PC-9 (cell line): ENCODE measurements around the gene MRPL16. TPM values are rescaled to one million over a fixed set of nuclear protein-coding genes. Genes with fewer than 3 reads are reported as not detected.

ENCODE experiments used
- BruUV-seq: library from RNA; stranded (reverse); fragments of 400-500 nt; replicated peaks from 2 replicates; lab custom pipeline; 2021; lab: Mats Ljungman, UMichigan
- CTCF ChIA-PET: fragments of 300-600 bp; sonication (Branson Sonifier 250); formaldehyde crosslinking; loops from one replicate; lab custom pipeline; 2022; ENCODE audit warnings: antibody characterized with exemption; lab: Charles Lee
- POLR2A ChIA-PET: fragments of 300-600 bp; sonication (Branson Sonifier 250); formaldehyde crosslinking; loops from one replicate; lab custom pipeline; 2022; ENCODE audit warnings: antibody characterized with exemption; ENCODE audit not compliant: unreplicated experiment; lab: Charles Lee
- DNase-seq, 2 experiments: peaks; one replicate each; pipeline versions ENCODE4 v3.0.0 to v3.0.0-alpha.2; 2015 to 2022; ENCODE audit warnings: mixed read lengths in 1 of 2
- H2AFZ ChIP-seq: fragments of 200-600 bp; sonication (generic); 2 replicates; pipeline ENCODE4 v1.8.1; 2017; ENCODE audit warnings: antibody characterized with exemption
- H3F3A ChIP-seq: fragments of 200-600 bp; sonication (generic); 2 replicates; pipeline ENCODE4 v1.8.1; 2017; ENCODE audit warnings: antibody characterized with exemption, mild to moderate bottlenecking, low read depth; ENCODE audit not compliant: insufficient read depth
- H3K27ac ChIP-seq: fragments of 200-600 bp; sonication (generic); 2 replicates; pipeline ENCODE4 v1.6.1; 2016; ENCODE audit warnings: mixed run types
- H3K27me3 ChIP-seq: fragments of 200-600 bp; sonication (generic); 2 replicates; pipeline ENCODE4 v1.6.1; 2016; ENCODE audit warnings: low read depth, mixed run types; ENCODE audit not compliant: insufficient read depth
- H3K36me3 ChIP-seq: fragments of 200-600 bp; sonication (generic); 2 replicates; pipeline ENCODE4 v1.6.1; 2016; ENCODE audit warnings: low read depth, mixed run types
- H3K4me1 ChIP-seq: fragments of 200-600 bp; sonication (generic); replicated peaks from 2 replicates; pipeline ENCODE4 v1.6.1; 2016; ENCODE audit warnings: mixed run types; ENCODE audit not compliant: insufficient read depth
- H3K4me2 ChIP-seq: fragments of 200-600 bp; sonication (generic); 2 replicates; pipeline ENCODE4 v1.6.1; 2017; ENCODE audit warnings: mixed run types
- H3K4me3 ChIP-seq: fragments of 200-600 bp; sonication (generic); 2 replicates; pipeline ENCODE4 v1.6.1; 2016; ENCODE audit warnings: mixed run types
- H3K79me2 ChIP-seq: fragments of 200-600 bp; sonication (generic); 2 replicates; pipeline ENCODE4 v1.6.1; 2017; ENCODE audit warnings: low read depth, mixed run types
- H3K9me2 ChIP-seq: fragments of 200-600 bp; sonication (generic); 2 replicates; pipeline ENCODE4 v1.8.1; 2017; ENCODE audit warnings: mild to moderate bottlenecking; ENCODE audit not compliant: insufficient read depth
- H3K9me3 ChIP-seq: fragments of 200-600 bp; sonication (generic); 2 replicates; pipeline ENCODE4 v1.8.1; 2016; ENCODE audit warnings: low read depth; ENCODE audit not compliant: insufficient read depth
- H4K20me1 ChIP-seq: fragments of 200-600 bp; sonication (generic); 2 replicates; pipeline ENCODE4 v1.8.1; 2017; ENCODE audit not compliant: insufficient read depth
- CTCF ChIP-seq: fragments of 200-600 bp; sonication (generic); conservative IDR thresholded peaks from 2 replicates; pipeline ENCODE4 v1.6.1; 2017; ENCODE audit warnings: mixed run types, antibody characterized with exemption, mild to moderate bottlenecking, moderate library complexity
- EZH2 ChIP-seq: fragments of 200-600 bp; sonication (generic); IDR thresholded peaks from 2 replicates; pipeline ENCODE4 v1.8.0; 2017; ENCODE audit warnings: antibody characterized with exemption, low read depth
- intact Hi-C: fragments of 100-400 bp; cut with micrococcal nuclease; formaldehyde crosslinking; loops from one replicate; pipeline ENCODE4 v1.10.0; 2022; ENCODE audit not compliant: unreplicated experiment
- total RNA-seq: library from RNA; stranded (reverse); gene quantifications from 2 replicates; pipeline ENCODE4 v1.2.3, GENCODE V29; 2021

MRPL16 gene
- total RNA-seq, 1 experiment from 2014 or later: 64.7 TPM

DNA sequence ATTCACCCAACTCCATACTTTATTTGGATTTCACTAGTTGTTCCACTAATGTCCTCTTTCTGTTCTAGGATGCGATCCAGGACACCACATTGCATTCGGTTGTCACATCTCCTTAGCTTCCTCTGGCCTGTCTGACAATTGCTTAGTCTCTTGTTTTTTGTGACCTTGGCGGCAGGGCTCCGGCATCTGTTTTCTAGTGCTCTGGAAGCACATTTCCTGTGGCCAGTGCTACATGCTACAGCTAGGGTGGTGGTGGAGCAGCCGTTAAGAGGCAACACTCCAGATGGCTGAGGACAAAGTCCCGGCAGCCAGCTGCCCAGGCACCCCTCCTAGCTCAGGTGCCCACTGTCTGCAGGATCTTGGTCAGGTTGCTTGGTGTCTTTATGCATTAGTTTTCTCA, 48.6 kb downstream of the MRPL16 start:
- DNase-seq: no peak
- TF ChIP-seq EZH2 (no peak), CTCF (no peak)
- Histone ChIP-seq H2AFZ (no peak overlapping the region), H3K4me2 (no peak overlapping the region), H3K36me3 (peaks cover 21% of the 10 kb centered on the region; the same call in 1 of the 2 replicates), H4K20me1 (peaks cover 92% of the 10 kb centered on the region), H3K4me3 (no peak overlapping the region), H3K27me3 (no peaks in the 10 kb centered on the region), H3K4me1 (peaks cover 10% of the 10 kb centered on the region), H3F3A (peaks cover 4% of the 10 kb centered on the region), H3K9me2 (no peaks in the 10 kb centered on the region), H3K79me2 (peaks cover 97% of the 10 kb centered on the region), H3K9me3 (no peaks in the 10 kb centered on the region), H3K27ac (no peak overlapping the region)
- POLR2A ChIA-PET: no interaction called here
- intact Hi-C loops: no loop called here
- CTCF ChIA-PET: no interaction called here
- BruUV-seq: no TSS peak

- DNase-seq: no peak
- H3K9me3 ChIP-seq: no peaks in the 10 kb centered on the region
- no peaks in the 10 kb centered on the region for H3K9me2 ChIP-seq
- no peak overlapping the region for H3K27ac ChIP-seq
- no peak overlapping the region for H3K4me3 ChIP-seq
- ChIA-PET CTCF (no interaction called here), POLR2A (no interaction called here)
- peaks cover 19% of the 10 kb centered on the region for H3K4me1 ChIP-seq
- no peaks in the 10 kb centered on the region for H3K27me3 ChIP-seq
- H3F3A ChIP-seq: peaks cover 16% of the 10 kb centered on the region
- H4K20me1 ChIP-seq: peaks cover 82% of the 10 kb centered on the region
- BruUV-seq: no TSS peak
- intact Hi-C loops: no loop called here
- no peak overlapping the region for H2AFZ ChIP-seq
- TF ChIP-seq CTCF: no peak
- TF ChIP-seq EZH2: no peak
- no peak overlapping the region for H3K4me2 ChIP-seq
- peaks cover 95% of the 10 kb centered on the region for H3K79me2 ChIP-seq
- H3K36me3 ChIP-seq: peaks cover 21% of the 10 kb centered on the region; the same call in 1 of the 2 replicates
Measured at GRCh38 chr11:59760771-59761170, 49.8 kb downstream of the MRPL16 start.

DNA sequence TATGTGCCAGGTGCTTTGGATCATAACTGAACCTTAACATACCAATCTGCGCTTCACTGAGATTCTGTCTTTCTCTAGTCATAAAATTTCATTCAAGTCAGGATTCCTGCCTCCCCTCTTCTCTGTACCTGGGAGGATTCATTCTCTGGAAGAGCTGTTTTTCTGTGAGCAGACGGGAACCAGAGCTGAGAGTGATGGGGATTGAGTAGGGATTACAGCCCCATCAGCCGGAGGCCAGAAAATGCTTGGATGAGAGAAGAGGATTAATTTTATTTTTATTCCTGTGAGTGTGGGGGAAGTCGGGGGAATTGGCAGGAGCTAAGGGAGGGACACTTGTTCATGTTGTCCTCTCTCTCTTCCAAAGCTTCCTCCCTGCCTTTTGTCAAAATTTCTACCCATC, 50.7 kb downstream of the MRPL16 start:
- Histone ChIP-seq H3K79me2 (peaks cover 87% of the 10 kb centered on the region), H3K9me2 (no peaks in the 10 kb centered on the region), H3K4me2 (no peak overlapping the region), H3K27ac (no peak overlapping the region), H3K27me3 (no peaks in the 10 kb centered on the region), H3K9me3 (no peaks in the 10 kb centered on the region), H3K4me3 (no peak overlapping the region), H2AFZ (no peak overlapping the region), H4K20me1 (peaks cover 74% of the 10 kb centered on the region), H3K4me1 (peaks cover 19% of the 10 kb centered on the region), H3F3A (peaks cover 19% of the 10 kb centered on the region), H3K36me3 (peaks cover 21% of the 10 kb centered on the region; the same call in 1 of the 2 replicates)
- CTCF ChIA-PET: interaction anchor here (0.5 kb wide), 1 partner anchor 91 kb away, joined by 12 read pairs; the partner anchor contains the start of gene PATL1
- BruUV-seq: no TSS peak
- TF ChIP-seq EZH2: no peak
- no peak for TF ChIP-seq CTCF
- POLR2A ChIA-PET: interaction anchor here (0.7 kb wide), 1 partner anchor 27 kb away, joined by 15 read pairs; no protein-coding TSS in a partner anchor
- intact Hi-C loops: loop anchor here (5.0 kb wide), 1 partner anchor 208 kb away; no protein-coding TSS in a partner anchor
- DNase-seq: no peak
